Mammary epithelial cell (primary cell): ENCODE data around the gene PWP1.

Experiments
- CTCF ChIP-seq, 2 donors: IDR thresholded peaks in 1 of 2; conservative IDR thresholded peaks in 1 of 2; 2 replicates each; pipeline ENCODE4 v1.5.1; 2011 to 2012; ENCODE audit warnings: inconsistent platforms in 2 of 2, low read length in 2 of 2, mild to moderate bottlenecking in 2 of 2, control low read depth in 1 of 2, low read depth in 1 of 2; ENCODE audit not compliant: insufficient read depth in 1 of 2; ENCODE audit errors: extremely low read depth in 1 of 2
- EZH2 ChIP-seq: IDR thresholded peaks from 2 replicates; pipeline ENCODE4 v1.6.1; 2012; ENCODE audit warnings: low read length, inconsistent platforms, borderline replicate concordance

- TF ChIP-seq CTCF (conservative IDR thresholded peaks at IDR 0.05 in 1 of 2, IDR thresholded peaks at IDR 0.05 in 1 of 2; ENCODE audit: extremely low read depth in 1 of 2, insufficient read depth in 1 of 2, low read depth in 1 of 2, low read length in 2 of 2) (no peak), EZH2 (no peak)
Measured at GRCh38 chr12:107734139-107734538, 48.5 kb downstream of the PWP1 start.
